GM23338 (cell line): ENCODE data around the gene RNF152. TPM values are rescaled to one million over a fixed set of nuclear protein-coding genes. Genes with fewer than 3 reads are reported as not detected.

Experiments used
- ATAC-seq: fragments of 200-7000 bp; cut with Tn5 transposase; 3 replicates; pipeline ENCODE4 v1.9.1; 2020
- DNase-seq: peaks from one replicate; pipeline ENCODE4 v3.0.0-alpha.2; 2015; ENCODE audit warnings: low spot score
- H2AFZ ChIP-seq: fragments of 200-600 bp; sonication (generic); 2 replicates; pipeline ENCODE4 v1.8.0; 2016; ENCODE audit warnings: antibody characterized with exemption, mild to moderate bottlenecking, moderate library complexity
- H3F3A ChIP-seq: fragments of 200-600 bp; sonication (generic); replicated peaks from 2 replicates; pipeline ENCODE4 v1.8.0; 2017; ENCODE audit warnings: antibody characterized with exemption, mixed run types, low read depth
- H3K27ac ChIP-seq: fragments of 200-600 bp; sonication (generic); 2 replicates; pipeline ENCODE4 v1.6.1; 2016; ENCODE audit warnings: low read depth
- H3K27me3 ChIP-seq: fragments of 200-600 bp; sonication (generic); 2 replicates; pipeline ENCODE4 v1.8.0; 2016; ENCODE audit warnings: mild to moderate bottlenecking, mixed run types, moderate library complexity; ENCODE audit not compliant: insufficient read depth
- H3K36me3 ChIP-seq: fragments of 200-600 bp; sonication (generic); 2 replicates; pipeline ENCODE4 v1.8.0; 2016; ENCODE audit warnings: mild to moderate bottlenecking; ENCODE audit not compliant: insufficient read depth
- H3K4me1 ChIP-seq: fragments of 200-600 bp; sonication (generic); 2 replicates; pipeline ENCODE4 v1.8.0; 2016; ENCODE audit warnings: mild to moderate bottlenecking, moderate library complexity; ENCODE audit not compliant: insufficient read depth
- H3K4me2 ChIP-seq: fragments of 200-600 bp; sonication (generic); 2 replicates; pipeline ENCODE4 v1.7.1; 2017; ENCODE audit warnings: mixed run types
- H3K4me3 ChIP-seq: fragments of 200-600 bp; sonication (generic); 2 replicates; pipeline ENCODE4 v1.6.1; 2016; ENCODE audit warnings: mixed run types
- H3K79me2 ChIP-seq: fragments of 200-600 bp; sonication (generic); replicated peaks from 2 replicates; pipeline ENCODE4 v1.8.0; 2017; ENCODE audit warnings: mild to moderate bottlenecking; ENCODE audit not compliant: insufficient read depth
- H3K9me2 ChIP-seq: fragments of 200-600 bp; sonication (generic); 2 replicates; pipeline ENCODE4 v1.8.0; 2017; ENCODE audit not compliant: insufficient read depth
- H4K20me1 ChIP-seq: fragments of 200-600 bp; sonication (generic); replicated peaks from 2 replicates; pipeline ENCODE4 v1.8.0; 2017; ENCODE audit warnings: mild to moderate bottlenecking; ENCODE audit not compliant: insufficient read depth
- H3K27ac Mint-ChIP-seq: 2 replicates; pipeline ENCODE4 v1.8.0; 2020; ENCODE audit warnings: inconsistent platforms, mild to moderate bottlenecking, moderate library complexity, mixed read lengths
- H3K27me3 Mint-ChIP-seq: 3 replicates; pipeline ENCODE4 v1.8.0; 2022; ENCODE audit warnings: low read depth, mild to moderate bottlenecking, moderate library complexity, mixed read lengths, inconsistent platforms; ENCODE audit not compliant: insufficient read depth, poor library complexity
- H3K36me3 Mint-ChIP-seq: 3 replicates; pipeline ENCODE4 v1.8.0; 2021; ENCODE audit warnings: low read depth, mild to moderate bottlenecking, inconsistent platforms, moderate library complexity, mixed read lengths
- H3K4me1 Mint-ChIP-seq: 3 replicates; pipeline ENCODE4 v1.8.0; 2020; ENCODE audit warnings: mild to moderate bottlenecking, inconsistent platforms, mixed read lengths
- H3K4me3 Mint-ChIP-seq: 3 replicates; pipeline ENCODE4 v1.8.0; 2021; ENCODE audit warnings: moderate library complexity, mild to moderate bottlenecking, inconsistent platforms, mixed read lengths
- H3K9me3 Mint-ChIP-seq: 3 replicates; pipeline ENCODE4 v1.8.0; 2020; ENCODE audit warnings: moderate library complexity, mild to moderate bottlenecking, inconsistent platforms, mixed read lengths
- EZH2 ChIP-seq: fragments of 200-600 bp; sonication (generic); IDR thresholded peaks from one replicate; pipeline ENCODE4 v1.8.0; 2017; ENCODE audit warnings: antibody characterized with exemption, mild to moderate bottlenecking, low read depth; ENCODE audit not compliant: unreplicated experiment
- EZH2phosphoT487 ChIP-seq: fragments of 200-600 bp; sonication (generic); IDR thresholded peaks from one replicate; pipeline ENCODE4 v1.8.1; 2018; ENCODE audit warnings: antibody characterized with exemption; ENCODE audit not compliant: unreplicated experiment
- NANOG ChIP-seq: IDR thresholded peaks from 2 replicates; pipeline ENCODE4 v1.6.1; 2016; ENCODE audit warnings: antibody characterized with exemption, borderline replicate concordance
- STAT1 ChIP-seq: IDR thresholded peaks from one replicate; pipeline ENCODE4 v1.6.1; 2016; ENCODE audit warnings: antibody characterized with exemption; ENCODE audit not compliant: unreplicated experiment
- polyA plus RNA-seq: library from polyadenylated mRNA; unstranded; fragments of >200 nt; fragmentation: Nextera tagmentation; extraction: Ambion mirVana; gene quantifications from 2 replicates; pipeline ENCODE4 v1.2.1, GENCODE V29; 2016
- total RNA-seq: library from RNA; depleted of rRNA; stranded (reverse); fragments of >200 nt; shearing (Covaris generic); gene quantifications from 2 replicates; pipeline ENCODE4 v1.2.3, GENCODE V29; 2014
- TF ChIP-seq, protein P1 (sequence below): IDR thresholded peaks from 2 replicates; pipeline ENCODE4 v1.6.1; 2016; ENCODE audit warnings: antibody characterized with exemption
- TF ChIP-seq, protein P2 (sequence below): IDR thresholded peaks from one replicate; pipeline ENCODE4 v1.6.1; 2018; ENCODE audit warnings: antibody characterized with exemption; ENCODE audit not compliant: unreplicated experiment
- TF ChIP-seq, protein P3 (sequence below), 2 experiments: fragments of 200-600 bp in 1 of 2; sonication (generic) in 1 of 2; conservative IDR thresholded peaks; 2 replicates each; pipeline versions ENCODE4 v1.5.1 to v1.6.1; 2016 to 2017; ENCODE audit warnings: antibody characterized with exemption in 2 of 2, low read depth in 2 of 2, mild to moderate bottlenecking in 2 of 2, moderate library complexity in 1 of 2

The RNF152 gene
- total and polyA plus RNA-seq, 2 experiments from 2014 or later, result 1.2 to 2.9 TPM

DNA sequence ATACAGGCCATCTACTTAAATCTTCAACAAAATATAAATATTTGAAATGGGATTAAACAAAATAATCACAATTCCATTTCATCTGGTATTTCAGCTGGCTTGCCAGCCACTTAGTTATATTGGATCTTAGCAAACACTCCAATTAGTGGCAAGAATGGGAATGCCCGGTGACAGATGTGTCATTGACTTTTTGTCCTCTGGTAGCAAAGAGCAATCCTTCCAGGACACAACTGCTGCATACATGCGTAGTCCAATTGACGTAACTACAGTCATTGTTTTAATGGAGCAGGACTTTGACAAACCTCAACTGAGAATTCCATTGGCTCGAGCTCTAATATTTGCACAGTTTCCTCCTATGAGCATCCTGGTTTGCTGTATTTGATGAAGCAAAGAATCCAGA lies 69.9 kb downstream of the RNF152 start:
- H3K27me3 ChIP-seq, result no peaks in the 10 kb centered on the region
- no peaks in the 10 kb centered on the region for H3K4me1 ChIP-seq
- ATAC-seq (no peak), DNase-seq (no peak)
- H3F3A ChIP-seq, result no peaks in the 10 kb centered on the region
- Mint-ChIP-seq H3K36me3 (no peaks in the 10 kb centered on the region; the same call in 2 of the 3 replicates), H3K27ac (no peak overlapping the region), H3K9me3 (no peaks in the 10 kb centered on the region), H3K4me3 (no peak overlapping the region), H3K4me1 (peaks cover 9% of the 10 kb centered on the region; the same call in 2 of the 3 replicates), H3K27me3 (no peaks in the 10 kb centered on the region)
- H3K36me3 ChIP-seq, result no peaks in the 10 kb centered on the region
- TF ChIP-seq NANOG, result no peak
- TF ChIP-seq EZH2, result no peak
- TF ChIP-seq, protein P1, sequence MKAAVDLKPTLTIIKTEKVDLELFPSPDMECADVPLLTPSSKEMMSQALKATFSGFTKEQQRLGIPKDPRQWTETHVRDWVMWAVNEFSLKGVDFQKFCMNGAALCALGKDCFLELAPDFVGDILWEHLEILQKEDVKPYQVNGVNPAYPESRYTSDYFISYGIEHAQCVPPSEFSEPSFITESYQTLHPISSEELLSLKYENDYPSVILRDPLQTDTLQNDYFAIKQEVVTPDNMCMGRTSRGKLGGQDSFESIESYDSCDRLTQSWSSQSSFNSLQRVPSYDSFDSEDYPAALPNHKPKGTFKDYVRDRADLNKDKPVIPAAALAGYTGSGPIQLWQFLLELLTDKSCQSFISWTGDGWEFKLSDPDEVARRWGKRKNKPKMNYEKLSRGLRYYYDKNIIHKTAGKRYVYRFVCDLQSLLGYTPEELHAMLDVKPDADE, result no peak
- TF ChIP-seq STAT1, result no peak
- TF ChIP-seq, protein P2, sequence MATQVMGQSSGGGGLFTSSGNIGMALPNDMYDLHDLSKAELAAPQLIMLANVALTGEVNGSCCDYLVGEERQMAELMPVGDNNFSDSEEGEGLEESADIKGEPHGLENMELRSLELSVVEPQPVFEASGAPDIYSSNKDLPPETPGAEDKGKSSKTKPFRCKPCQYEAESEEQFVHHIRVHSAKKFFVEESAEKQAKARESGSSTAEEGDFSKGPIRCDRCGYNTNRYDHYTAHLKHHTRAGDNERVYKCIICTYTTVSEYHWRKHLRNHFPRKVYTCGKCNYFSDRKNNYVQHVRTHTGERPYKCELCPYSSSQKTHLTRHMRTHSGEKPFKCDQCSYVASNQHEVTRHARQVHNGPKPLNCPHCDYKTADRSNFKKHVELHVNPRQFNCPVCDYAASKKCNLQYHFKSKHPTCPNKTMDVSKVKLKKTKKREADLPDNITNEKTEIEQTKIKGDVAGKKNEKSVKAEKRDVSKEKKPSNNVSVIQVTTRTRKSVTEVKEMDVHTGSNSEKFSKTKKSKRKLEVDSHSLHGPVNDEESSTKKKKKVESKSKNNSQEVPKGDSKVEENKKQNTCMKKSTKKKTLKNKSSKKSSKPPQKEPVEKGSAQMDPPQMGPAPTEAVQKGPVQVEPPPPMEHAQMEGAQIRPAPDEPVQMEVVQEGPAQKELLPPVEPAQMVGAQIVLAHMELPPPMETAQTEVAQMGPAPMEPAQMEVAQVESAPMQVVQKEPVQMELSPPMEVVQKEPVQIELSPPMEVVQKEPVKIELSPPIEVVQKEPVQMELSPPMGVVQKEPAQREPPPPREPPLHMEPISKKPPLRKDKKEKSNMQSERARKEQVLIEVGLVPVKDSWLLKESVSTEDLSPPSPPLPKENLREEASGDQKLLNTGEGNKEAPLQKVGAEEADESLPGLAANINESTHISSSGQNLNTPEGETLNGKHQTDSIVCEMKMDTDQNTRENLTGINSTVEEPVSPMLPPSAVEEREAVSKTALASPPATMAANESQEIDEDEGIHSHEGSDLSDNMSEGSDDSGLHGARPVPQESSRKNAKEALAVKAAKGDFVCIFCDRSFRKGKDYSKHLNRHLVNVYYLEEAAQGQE, result no peak
- TF ChIP-seq, protein P3, sequence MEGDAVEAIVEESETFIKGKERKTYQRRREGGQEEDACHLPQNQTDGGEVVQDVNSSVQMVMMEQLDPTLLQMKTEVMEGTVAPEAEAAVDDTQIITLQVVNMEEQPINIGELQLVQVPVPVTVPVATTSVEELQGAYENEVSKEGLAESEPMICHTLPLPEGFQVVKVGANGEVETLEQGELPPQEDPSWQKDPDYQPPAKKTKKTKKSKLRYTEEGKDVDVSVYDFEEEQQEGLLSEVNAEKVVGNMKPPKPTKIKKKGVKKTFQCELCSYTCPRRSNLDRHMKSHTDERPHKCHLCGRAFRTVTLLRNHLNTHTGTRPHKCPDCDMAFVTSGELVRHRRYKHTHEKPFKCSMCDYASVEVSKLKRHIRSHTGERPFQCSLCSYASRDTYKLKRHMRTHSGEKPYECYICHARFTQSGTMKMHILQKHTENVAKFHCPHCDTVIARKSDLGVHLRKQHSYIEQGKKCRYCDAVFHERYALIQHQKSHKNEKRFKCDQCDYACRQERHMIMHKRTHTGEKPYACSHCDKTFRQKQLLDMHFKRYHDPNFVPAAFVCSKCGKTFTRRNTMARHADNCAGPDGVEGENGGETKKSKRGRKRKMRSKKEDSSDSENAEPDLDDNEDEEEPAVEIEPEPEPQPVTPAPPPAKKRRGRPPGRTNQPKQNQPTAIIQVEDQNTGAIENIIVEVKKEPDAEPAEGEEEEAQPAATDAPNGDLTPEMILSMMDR (conservative IDR thresholded peaks at IDR 0.05; ENCODE audit: low read depth in 2 of 2), result no peak
- no peak for TF ChIP-seq EZH2phosphoT487
- no peak overlapping the region for H3K4me3 ChIP-seq
- no peak overlapping the region for H3K4me2 ChIP-seq
- no peaks in the 10 kb centered on the region; the same call in 1 of the 2 replicates for H4K20me1 ChIP-seq
- peaks cover 5% of the 10 kb centered on the region for H3K9me2 ChIP-seq
- no peak overlapping the region for H3K27ac ChIP-seq
- H3K79me2 ChIP-seq, result no peaks in the 10 kb centered on the region
- H2AFZ ChIP-seq, result no peak overlapping the region

DNA sequence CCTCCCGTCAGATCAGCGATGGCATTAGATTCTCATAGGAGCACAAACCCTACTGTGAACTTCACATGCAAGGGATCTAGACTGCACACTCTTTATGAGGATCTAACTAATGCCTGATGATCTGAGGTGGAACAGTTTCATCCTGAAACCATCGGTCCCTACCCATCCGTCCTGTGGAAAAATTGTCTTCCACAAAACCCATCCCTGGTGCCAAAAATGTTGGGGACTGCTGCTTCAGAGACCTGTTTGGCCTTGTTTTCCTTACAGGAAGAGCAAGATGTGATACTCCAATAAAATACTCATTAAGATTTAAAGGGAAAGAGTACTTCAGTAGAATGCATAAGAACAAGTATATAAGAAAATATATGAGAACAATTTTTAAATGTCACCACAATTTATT lies 71.1 kb downstream of the RNF152 start:
- H3K9me3 Mint-ChIP-seq, result no peaks in the 10 kb centered on the region
- no peak overlapping the region for H3K27ac ChIP-seq
- no peaks in the 10 kb centered on the region for H3K27me3 Mint-ChIP-seq
- H3K4me1 ChIP-seq, result no peaks in the 10 kb centered on the region
- H4K20me1 ChIP-seq, result no peaks in the 10 kb centered on the region; the same call in 1 of the 2 replicates
- no peaks in the 10 kb centered on the region for H3K36me3 ChIP-seq
- no peaks in the 10 kb centered on the region for H3K79me2 ChIP-seq
- TF ChIP-seq, protein P2, result no peak
- no peak overlapping the region for H3K27ac Mint-ChIP-seq
- H3K4me2 ChIP-seq, result no peak overlapping the region
- ATAC-seq (no peak), DNase-seq (no peak)
- no peak overlapping the region for H3K4me3 Mint-ChIP-seq
- H3K36me3 Mint-ChIP-seq, result no peaks in the 10 kb centered on the region; the same call in 2 of the 3 replicates
- no peaks in the 10 kb centered on the region for H3K27me3 ChIP-seq
- H3F3A ChIP-seq, result no peaks in the 10 kb centered on the region
- no peak overlapping the region for H2AFZ ChIP-seq
- peaks cover 5% of the 10 kb centered on the region for H3K9me2 ChIP-seq
- no peak overlapping the region for H3K4me3 ChIP-seq
- H3K4me1 Mint-ChIP-seq, result no peaks in the 10 kb centered on the region
